ENCODE data around the gene SLC1A3.
"Not testable (repeated sequence)": the region's sequence is repeated elsewhere in the genome, so short reads cannot be mapped to it uniquely, and the experiment has no call there.

Gene SLC1A3

DNA sequence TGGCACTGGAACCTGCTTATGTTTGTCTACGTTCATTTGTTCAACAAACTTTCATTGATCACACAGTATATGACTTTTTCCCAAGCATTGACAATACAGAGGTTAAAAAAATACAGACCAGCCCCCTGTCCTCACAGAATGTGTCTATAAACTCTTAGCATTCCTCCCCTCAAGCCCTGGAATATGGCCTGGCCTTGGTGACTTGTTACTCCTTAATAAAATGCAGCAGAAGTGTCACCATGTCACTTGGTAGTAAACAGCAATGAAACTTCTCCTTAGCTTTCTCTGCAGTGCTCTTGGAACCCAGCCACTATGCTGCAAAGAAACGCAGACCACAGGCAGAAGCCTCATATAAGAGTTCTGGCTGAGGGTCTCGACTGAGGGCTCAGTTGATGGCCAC is 19.1 kb upstream of the SLC1A3 start:
- H3K4me2 ChIP-seq, result no peak overlapping the region
- H3K4me1 ChIP-seq (ENCODE audit: low read depth, poor library complexity, severe bottlenecking), result no peaks in the 10 kb centered on the region
- no peak overlapping the region for H2AFZ ChIP-seq (ENCODE audit: low read depth)
- TF ChIP-seq, protein P1, sequence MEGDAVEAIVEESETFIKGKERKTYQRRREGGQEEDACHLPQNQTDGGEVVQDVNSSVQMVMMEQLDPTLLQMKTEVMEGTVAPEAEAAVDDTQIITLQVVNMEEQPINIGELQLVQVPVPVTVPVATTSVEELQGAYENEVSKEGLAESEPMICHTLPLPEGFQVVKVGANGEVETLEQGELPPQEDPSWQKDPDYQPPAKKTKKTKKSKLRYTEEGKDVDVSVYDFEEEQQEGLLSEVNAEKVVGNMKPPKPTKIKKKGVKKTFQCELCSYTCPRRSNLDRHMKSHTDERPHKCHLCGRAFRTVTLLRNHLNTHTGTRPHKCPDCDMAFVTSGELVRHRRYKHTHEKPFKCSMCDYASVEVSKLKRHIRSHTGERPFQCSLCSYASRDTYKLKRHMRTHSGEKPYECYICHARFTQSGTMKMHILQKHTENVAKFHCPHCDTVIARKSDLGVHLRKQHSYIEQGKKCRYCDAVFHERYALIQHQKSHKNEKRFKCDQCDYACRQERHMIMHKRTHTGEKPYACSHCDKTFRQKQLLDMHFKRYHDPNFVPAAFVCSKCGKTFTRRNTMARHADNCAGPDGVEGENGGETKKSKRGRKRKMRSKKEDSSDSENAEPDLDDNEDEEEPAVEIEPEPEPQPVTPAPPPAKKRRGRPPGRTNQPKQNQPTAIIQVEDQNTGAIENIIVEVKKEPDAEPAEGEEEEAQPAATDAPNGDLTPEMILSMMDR (conservative IDR thresholded peaks at IDR 0.05; ENCODE audit: low read depth, low read length), result no peak
- no peaks in the 10 kb centered on the region for H3K27me3 ChIP-seq (ENCODE audit: insufficient read depth, low read depth)
- no peak overlapping the region for H3K9ac ChIP-seq
- H3K27ac ChIP-seq, result no peak overlapping the region
- no peaks in the 10 kb centered on the region for H3K36me3 ChIP-seq (ENCODE audit: insufficient read depth)
- no peaks in the 10 kb centered on the region for H3K79me2 ChIP-seq (ENCODE audit: insufficient read depth, low read depth)
- H4K20me1 ChIP-seq (ENCODE audit: insufficient read depth), result no peaks in the 10 kb centered on the region
- H3K4me3 ChIP-seq (IDR thresholded peaks at IDR 0.05; ENCODE audit: insufficient read depth, low read depth, low read length), result no peak overlapping the region

DNA sequence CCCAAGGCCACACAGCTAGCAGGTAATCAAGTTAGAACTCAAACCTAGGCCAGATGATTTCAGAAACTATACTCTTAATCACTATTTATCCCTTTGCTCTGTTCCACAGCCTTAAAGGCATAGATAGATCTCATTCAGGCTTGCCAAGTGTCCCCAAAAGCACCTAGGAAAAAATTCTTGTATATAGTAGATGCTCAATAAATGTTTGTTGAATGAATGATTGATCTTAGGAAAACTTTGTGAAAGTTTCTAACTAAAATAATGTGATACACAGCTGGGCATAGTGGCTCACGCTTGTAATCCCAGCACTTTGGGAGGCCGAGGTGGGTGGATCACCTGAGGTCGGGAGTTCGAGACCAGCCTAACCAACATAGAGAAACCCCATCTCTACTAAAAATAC is 16.7 kb upstream of the SLC1A3 start:
- H4K20me1 ChIP-seq (ENCODE audit: insufficient read depth); H3K27ac ChIP-seq; H3K4me1 ChIP-seq (ENCODE audit: low read depth, poor library complexity, severe bottlenecking); H2AFZ ChIP-seq (ENCODE audit: low read depth); H3K4me2 ChIP-seq; H3K79me2 ChIP-seq (ENCODE audit: insufficient read depth, low read depth); H3K27me3 ChIP-seq (ENCODE audit: insufficient read depth, low read depth); H3K36me3 ChIP-seq (ENCODE audit: insufficient read depth); H3K9ac ChIP-seq; H3K4me3 ChIP-seq (IDR thresholded peaks at IDR 0.05; ENCODE audit: insufficient read depth, low read depth, low read length): not testable (repeated sequence)

DNA sequence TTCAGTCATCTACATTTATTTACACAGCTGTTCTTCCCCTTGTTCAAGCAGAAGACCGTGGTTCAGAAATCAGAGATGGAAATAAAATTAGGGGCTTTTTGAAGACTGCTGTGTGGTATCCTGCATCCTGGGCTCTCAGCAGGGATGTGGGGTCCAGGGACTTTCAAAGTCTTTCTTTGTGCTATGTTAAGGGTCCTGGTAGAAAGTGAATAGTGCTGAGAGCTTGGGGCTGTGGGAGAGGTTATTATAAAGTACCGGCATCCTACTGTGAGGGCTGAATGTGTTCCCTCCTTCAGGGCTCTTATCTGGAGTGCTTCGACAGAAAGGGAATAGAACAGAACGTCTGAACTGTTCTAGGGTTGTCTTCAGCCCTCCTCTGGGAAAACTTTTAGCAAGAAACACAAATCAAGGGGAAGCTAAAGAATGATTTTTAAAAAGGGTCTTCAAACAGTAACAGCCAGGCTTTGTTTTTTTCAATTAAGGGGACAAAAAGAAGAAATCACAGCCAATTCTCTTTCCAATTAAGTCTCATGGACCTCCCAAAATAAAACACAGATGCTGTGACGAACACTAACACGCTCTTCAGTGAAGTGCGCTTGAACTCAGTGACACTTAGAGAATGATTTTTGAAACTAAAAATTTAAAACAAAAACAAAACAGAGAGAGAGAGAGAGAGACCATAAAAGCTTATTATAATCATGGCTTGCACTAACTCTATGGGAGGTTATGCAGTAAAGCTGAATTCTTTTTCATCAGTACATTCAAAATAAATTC is 15.7 kb upstream of the SLC1A3 start:
- H4K20me1 ChIP-seq (ENCODE audit: insufficient read depth), result no peaks in the 10 kb centered on the region
- no peak overlapping the region for H3K27ac ChIP-seq

GRCh38 chr5:36593867-36594266 is 12.5 kb upstream of the SLC1A3 start:
- Histone ChIP-seq H3K4me2 (no peak overlapping the region), H2AFZ (ENCODE audit: low read depth) (no peak overlapping the region), H3K36me3 (ENCODE audit: insufficient read depth) (no peaks in the 10 kb centered on the region)

More for the DNA sequence above, 15.7 kb upstream of the SLC1A3 start:
- Histone ChIP-seq H2AFZ (ENCODE audit: low read depth) (no peak overlapping the region), H3K27me3 (ENCODE audit: insufficient read depth, low read depth) (no peaks in the 10 kb centered on the region), H3K4me1 (ENCODE audit: low read depth, poor library complexity, severe bottlenecking) (no peaks in the 10 kb centered on the region), H3K4me3 (IDR thresholded peaks at IDR 0.05; ENCODE audit: insufficient read depth, low read depth, low read length) (no peak overlapping the region), H3K79me2 (ENCODE audit: insufficient read depth, low read depth) (no peaks in the 10 kb centered on the region), H3K4me2 (no peak overlapping the region), H3K36me3 (ENCODE audit: insufficient read depth) (no peaks in the 10 kb centered on the region), H3K9ac (no peak overlapping the region)
- TF ChIP-seq, protein P1 (conservative IDR thresholded peaks at IDR 0.05; ENCODE audit: low read depth, low read length), result no peak

DNA sequence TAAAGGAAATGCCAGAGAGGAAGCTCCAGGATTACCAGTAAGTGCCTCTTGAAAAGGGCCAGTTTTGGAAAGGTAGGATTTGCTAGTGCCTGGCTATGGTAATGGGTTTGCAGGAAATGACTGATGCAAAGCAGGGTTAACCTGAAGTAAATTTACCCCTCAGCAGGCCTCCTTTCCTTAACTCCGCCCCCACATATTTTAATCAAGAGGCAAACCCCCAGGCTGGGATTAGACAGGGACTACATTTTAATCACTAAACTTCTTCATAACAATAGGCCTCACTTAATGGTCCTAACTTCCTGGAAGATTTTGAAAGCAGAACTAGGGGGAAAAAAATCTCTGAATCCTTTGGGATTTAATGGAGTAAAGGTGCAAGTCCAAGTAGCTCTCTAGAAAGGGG is 10.2 kb upstream of the SLC1A3 start:
- no peaks in the 10 kb centered on the region for H3K27me3 ChIP-seq (ENCODE audit: insufficient read depth, low read depth)
- no peaks in the 10 kb centered on the region for H3K36me3 ChIP-seq (ENCODE audit: insufficient read depth)
- TF ChIP-seq, protein P1 (conservative IDR thresholded peaks at IDR 0.05; ENCODE audit: low read depth, low read length), result no peak
- no peak overlapping the region for H3K27ac ChIP-seq
- H4K20me1 ChIP-seq (ENCODE audit: insufficient read depth), result no peaks in the 10 kb centered on the region
- H2AFZ ChIP-seq (ENCODE audit: low read depth), result no peak overlapping the region
- H3K4me3 ChIP-seq (IDR thresholded peaks at IDR 0.05; ENCODE audit: insufficient read depth, low read depth, low read length), result no peak overlapping the region
- no peak overlapping the region for H3K9ac ChIP-seq
- H3K4me1 ChIP-seq (ENCODE audit: low read depth, poor library complexity, severe bottlenecking), result no peaks in the 10 kb centered on the region
- no peaks in the 10 kb centered on the region for H3K79me2 ChIP-seq (ENCODE audit: insufficient read depth, low read depth)
- no peak overlapping the region for H3K4me2 ChIP-seq

More at GRCh38 chr5:36593867-36594266, 12.5 kb upstream of the SLC1A3 start:
- Histone ChIP-seq H4K20me1 (ENCODE audit: insufficient read depth) (no peaks in the 10 kb centered on the region), H3K4me1 (ENCODE audit: low read depth, poor library complexity, severe bottlenecking) (no peaks in the 10 kb centered on the region), H3K79me2 (ENCODE audit: insufficient read depth, low read depth) (no peaks in the 10 kb centered on the region), H3K27ac (no peak overlapping the region), H3K4me3 (IDR thresholded peaks at IDR 0.05; ENCODE audit: insufficient read depth, low read depth, low read length) (no peak overlapping the region), H3K9ac (no peak overlapping the region), H3K27me3 (ENCODE audit: insufficient read depth, low read depth) (no peaks in the 10 kb centered on the region)
- TF ChIP-seq, protein P1 (conservative IDR thresholded peaks at IDR 0.05; ENCODE audit: low read depth, low read length), result no peak
